Measurements from ENCODE around the gene CERS6.

The CERS6 gene

GRCh38 chr2:168510125-168510756 lies 54.2 kb downstream of the CERS6 start:
- TF ChIP-seq FOXP2 (optimal IDR thresholded peaks at IDR 0.05; ENCODE audit: control extremely low read depth, extremely low read length, insufficient read depth): no peak
- Histone ChIP-seq H3K4me3 (no peak overlapping the region), H3K9ac (ENCODE audit: insufficient read length) (no peak overlapping the region), H3K36me3 (ENCODE audit: insufficient read depth, low read length) (no peaks in the 10 kb centered on the region), H3K9me3 (ENCODE audit: low read depth, low read length) (no peaks in the 10 kb centered on the region), H3K27ac (no peak overlapping the region)
- no peak for DNase-seq (ENCODE audit: low read depth, low spot score)

GRCh38 chr2:168514692-168515091 lies 58.6 kb downstream of the CERS6 start:
- H3K4me3 ChIP-seq: no peak overlapping the region
- no peaks in the 10 kb centered on the region for H3K9me3 ChIP-seq (ENCODE audit: low read depth, low read length)
- H3K9ac ChIP-seq (ENCODE audit: insufficient read length): no peak overlapping the region
- no peaks in the 10 kb centered on the region for H3K36me3 ChIP-seq (ENCODE audit: insufficient read depth, low read length)
- no peak for DNase-seq (ENCODE audit: low read depth, low spot score)
- no peak for TF ChIP-seq EZH2 (IDR thresholded peaks at IDR 0.05)
- no peak for TF ChIP-seq POLR2AphosphoS5 (IDR thresholded peaks at IDR 0.05; ENCODE audit: borderline replicate concordance, low read depth, low read length)
- TF ChIP-seq FOXP2 (optimal IDR thresholded peaks at IDR 0.05; ENCODE audit: control extremely low read depth, extremely low read length, insufficient read depth): no peak
- no peak overlapping the region for H3K27ac ChIP-seq

GRCh38 chr2:168515502-168515901 lies 59.4 kb downstream of the CERS6 start:
- H3K9ac ChIP-seq (ENCODE audit: insufficient read length): no peak overlapping the region
- no peak overlapping the region for H3K4me3 ChIP-seq
- no peaks in the 10 kb centered on the region for H3K9me3 ChIP-seq (ENCODE audit: low read depth, low read length)
- H3K36me3 ChIP-seq (ENCODE audit: insufficient read depth, low read length): no peaks in the 10 kb centered on the region
- TF ChIP-seq EZH2 (IDR thresholded peaks at IDR 0.05) (no peak), POLR2AphosphoS5 (IDR thresholded peaks at IDR 0.05; ENCODE audit: borderline replicate concordance, low read depth, low read length) (no peak), FOXP2 (optimal IDR thresholded peaks at IDR 0.05; ENCODE audit: control extremely low read depth, extremely low read length, insufficient read depth) (no peak)
- H3K27ac ChIP-seq: no peak overlapping the region
- no peak for DNase-seq (ENCODE audit: low read depth, low spot score)

- no peak overlapping the region for H3K9ac ChIP-seq (ENCODE audit: insufficient read length)
- no peak for TF ChIP-seq POLR2AphosphoS5 (IDR thresholded peaks at IDR 0.05; ENCODE audit: borderline replicate concordance, low read depth, low read length)
- no peak for TF ChIP-seq EZH2 (IDR thresholded peaks at IDR 0.05)
- TF ChIP-seq FOXP2 (optimal IDR thresholded peaks at IDR 0.05; ENCODE audit: control extremely low read depth, extremely low read length, insufficient read depth): no peak
- no peak overlapping the region; the same call in 1 of the 2 replicates for H3K27ac ChIP-seq
- no peaks in the 10 kb centered on the region for H3K36me3 ChIP-seq (ENCODE audit: insufficient read depth, low read length)
- DNase-seq (ENCODE audit: low read depth, low spot score): no peak
- H3K9me3 ChIP-seq (ENCODE audit: low read depth, low read length): no peaks in the 10 kb centered on the region
- H3K4me3 ChIP-seq: no peak overlapping the region
Observed at GRCh38 chr2:168517816-168518215, 61.7 kb downstream of the CERS6 start.

GRCh38 chr2:168518555-168519066 lies 62.5 kb downstream of the CERS6 start:
- DNase-seq (ENCODE audit: low read depth, low spot score): no peak
- no peak overlapping the region for H3K9ac ChIP-seq (ENCODE audit: insufficient read length)
- H3K36me3 ChIP-seq (ENCODE audit: insufficient read depth, low read length): no peaks in the 10 kb centered on the region
- no peak for TF ChIP-seq FOXP2 (optimal IDR thresholded peaks at IDR 0.05; ENCODE audit: control extremely low read depth, extremely low read length, insufficient read depth)
- no peak for TF ChIP-seq POLR2AphosphoS5 (IDR thresholded peaks at IDR 0.05; ENCODE audit: borderline replicate concordance, low read depth, low read length)
- no peak for TF ChIP-seq EZH2 (IDR thresholded peaks at IDR 0.05)
- H3K9me3 ChIP-seq (ENCODE audit: low read depth, low read length): no peaks in the 10 kb centered on the region
- H3K27ac ChIP-seq: no peak overlapping the region
- H3K4me3 ChIP-seq: peak overlapping the region; percentile 8; the same call in 1 of the 2 replicates

- H3K9me3 ChIP-seq (ENCODE audit: low read depth, low read length): no peaks in the 10 kb centered on the region
- no peak for DNase-seq (ENCODE audit: low read depth, low spot score)
- H3K27ac ChIP-seq: no peak overlapping the region
- H3K4me3 ChIP-seq: no peak overlapping the region
- TF ChIP-seq EZH2 (IDR thresholded peaks at IDR 0.05): no peak
- H3K9ac ChIP-seq (ENCODE audit: insufficient read length): no peak overlapping the region
- H3K36me3 ChIP-seq (ENCODE audit: insufficient read depth, low read length): no peaks in the 10 kb centered on the region
Observed at GRCh38 chr2:168519534-168520308, 63.6 kb downstream of the CERS6 start.

GRCh38 chr2:168521053-168521741 lies 65.1 kb downstream of the CERS6 start:
- H3K27ac ChIP-seq: no peak overlapping the region
- H3K36me3 ChIP-seq (ENCODE audit: insufficient read depth, low read length): no peaks in the 10 kb centered on the region
- no peak for DNase-seq (ENCODE audit: low read depth, low spot score)
- no peak overlapping the region for H3K9ac ChIP-seq (ENCODE audit: insufficient read length)
- no peak overlapping the region for H3K4me3 ChIP-seq
- no peak for TF ChIP-seq POLR2AphosphoS5 (IDR thresholded peaks at IDR 0.05; ENCODE audit: borderline replicate concordance, low read depth, low read length)
- no peaks in the 10 kb centered on the region for H3K9me3 ChIP-seq (ENCODE audit: low read depth, low read length)

GRCh38 chr2:168522446-168522845 lies 66.4 kb downstream of the CERS6 start:
- no peaks in the 10 kb centered on the region for H3K36me3 ChIP-seq (ENCODE audit: insufficient read depth, low read length)
- no peak overlapping the region for H3K27ac ChIP-seq
- DNase-seq (ENCODE audit: low read depth, low spot score): no peak
- H3K9ac ChIP-seq (ENCODE audit: insufficient read length): no peak overlapping the region
- H3K4me3 ChIP-seq: no peak overlapping the region
- H3K9me3 ChIP-seq (ENCODE audit: low read depth, low read length): no peaks in the 10 kb centered on the region
- TF ChIP-seq EZH2 (IDR thresholded peaks at IDR 0.05): no peak
- TF ChIP-seq POLR2AphosphoS5 (IDR thresholded peaks at IDR 0.05; ENCODE audit: borderline replicate concordance, low read depth, low read length): no peak
- no peak for TF ChIP-seq FOXP2 (optimal IDR thresholded peaks at IDR 0.05; ENCODE audit: control extremely low read depth, extremely low read length, insufficient read depth)

All from SK-N-MC (cell line).